Hepatocyte (in vitro differentiated cells): ENCODE results near the gene C4orf50. TPM values are rescaled to one million over a fixed set of nuclear protein-coding genes. Genes with fewer than 3 reads are reported as not detected.

Experiments
- DNase-seq: peaks from one replicate; pipeline ENCODE4 v3.0.0-alpha.2; 2016; ENCODE audit warnings: low spot score
- H2AFZ ChIP-seq: fragments of 200-600 bp; sonication (generic); 2 replicates; pipeline ENCODE4 v1.6.0; 2016; ENCODE audit warnings: antibody characterized with exemption, mild to moderate bottlenecking
- H3K27ac ChIP-seq: fragments of 200-600 bp; sonication (generic); 2 replicates; pipeline ENCODE4 v1.5.1; 2016; ENCODE audit warnings: mild to moderate bottlenecking
- H3K27me3 ChIP-seq: fragments of 200-600 bp; sonication (generic); 2 replicates; pipeline ENCODE4 v1.6.1; 2016
- H3K36me3 ChIP-seq: fragments of 200-600 bp; sonication (generic); replicated peaks from 2 replicates; pipeline ENCODE4 v1.5.1; 2016; ENCODE audit warnings: low read depth; ENCODE audit not compliant: insufficient read depth
- H3K4me1 ChIP-seq: fragments of 200-600 bp; sonication (generic); 2 replicates; pipeline ENCODE4 v1.5.1; 2016; ENCODE audit warnings: mild to moderate bottlenecking, moderate library complexity; ENCODE audit not compliant: insufficient read depth
- H3K4me2 ChIP-seq: fragments of 200-600 bp; sonication (generic); 2 replicates; pipeline ENCODE4 v1.6.0; 2016
- H3K4me3 ChIP-seq: fragments of 200-600 bp; sonication (generic); 2 replicates; pipeline ENCODE4 v1.5.1; 2016; ENCODE audit warnings: mild to moderate bottlenecking
- H3K79me2 ChIP-seq: fragments of 200-600 bp; sonication (generic); 2 replicates; pipeline ENCODE4 v1.6.0; 2017; ENCODE audit warnings: mild to moderate bottlenecking
- H3K9me2 ChIP-seq: fragments of 200-600 bp; sonication (generic); replicated peaks from 2 replicates; pipeline ENCODE4 v1.6.0; 2017; ENCODE audit warnings: mild to moderate bottlenecking; ENCODE audit not compliant: insufficient read depth
- H3K9me3 ChIP-seq: fragments of 200-600 bp; sonication (generic); 2 replicates; pipeline ENCODE4 v1.5.1; 2016; ENCODE audit warnings: low read depth, mild to moderate bottlenecking
- H4K20me1 ChIP-seq: fragments of 200-600 bp; sonication (generic); 2 replicates; pipeline ENCODE4 v1.6.0; 2016; ENCODE audit warnings: mild to moderate bottlenecking; ENCODE audit not compliant: insufficient read depth, poor library complexity, severe bottlenecking
- EZH2 ChIP-seq: fragments of 200-600 bp; sonication (generic); IDR thresholded peaks from 2 replicates; pipeline ENCODE4 v1.6.1; 2016; ENCODE audit warnings: antibody characterized with exemption, mild to moderate bottlenecking, borderline replicate concordance
- EZH2phosphoT487 ChIP-seq: fragments of 200-600 bp; sonication (generic); IDR thresholded peaks from one replicate; pipeline ENCODE4 v1.6.1; 2018; ENCODE audit warnings: antibody characterized with exemption, mild to moderate bottlenecking, low read depth, moderate library complexity; ENCODE audit not compliant: unreplicated experiment, severe bottlenecking
- WGBS: methylation state at CpG from one replicate; pipeline ENCODE4 v1.1.6; 2016; ENCODE audit warnings: low lambda C conversion rate; ENCODE audit errors: missing lambda C conversion rate; 5-methylcytosine and 5-hydroxymethylcytosine counted together
- polyA plus RNA-seq: library from polyadenylated mRNA; unstranded; fragments of >200 nt; fragmentation: Nextera tagmentation; extraction: Ambion mirVana; gene quantifications from 2 replicates; pipeline ENCODE4 v1.2.1, GENCODE V29; 2016
- total RNA-seq: library from RNA; depleted of rRNA; stranded (reverse); fragments of >200 nt; gene quantifications from 2 replicates; pipeline ENCODE4 v1.2.3, GENCODE V29; 2014
- TF ChIP-seq, protein P1 (sequence below): fragments of 200-600 bp; sonication (generic); IDR thresholded peaks from 2 replicates; pipeline ENCODE4 v1.5.1; 2016; ENCODE audit warnings: antibody characterized with exemption, mild to moderate bottlenecking; ENCODE audit not compliant: poor library complexity

Gene C4orf50
- total and polyA plus RNA-seq, 2 experiments from 2014 or later: not detected

DNA sequence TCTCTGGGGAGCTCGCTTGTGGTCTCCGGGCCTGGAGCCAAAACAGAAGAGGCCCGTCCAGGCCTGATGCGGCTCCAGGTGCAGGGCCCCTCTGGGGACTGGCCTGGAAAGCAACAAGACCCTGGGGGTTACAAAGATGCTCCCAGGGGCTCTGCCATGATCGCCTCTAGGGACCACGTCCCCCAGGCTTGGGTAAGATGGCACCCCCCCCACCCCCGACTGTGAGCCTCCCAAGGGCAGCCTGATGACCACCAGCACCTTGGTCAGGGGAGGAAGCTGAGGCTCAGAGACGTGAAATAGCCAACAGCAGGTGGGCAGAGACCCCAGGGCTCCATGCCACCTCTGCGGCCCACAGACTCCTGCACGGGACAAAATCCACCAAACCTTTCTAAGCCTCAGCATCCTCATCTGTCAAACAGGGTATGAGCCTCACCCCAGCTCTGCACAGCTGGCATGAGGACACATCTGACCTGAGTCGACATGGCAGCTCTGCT lies 25.4 kb downstream of the C4orf50 start:
- H3K27me3 ChIP-seq: peaks cover 3% of the 10 kb centered on the region
- no peak for DNase-seq
- H3K4me2 ChIP-seq: no peak overlapping the region
- WGBS: 89% methylated on average over 11 of the region's 11 CpGs
- no peak for TF ChIP-seq EZH2
- TF ChIP-seq EZH2phosphoT487: no peak
- TF ChIP-seq, protein P1, sequence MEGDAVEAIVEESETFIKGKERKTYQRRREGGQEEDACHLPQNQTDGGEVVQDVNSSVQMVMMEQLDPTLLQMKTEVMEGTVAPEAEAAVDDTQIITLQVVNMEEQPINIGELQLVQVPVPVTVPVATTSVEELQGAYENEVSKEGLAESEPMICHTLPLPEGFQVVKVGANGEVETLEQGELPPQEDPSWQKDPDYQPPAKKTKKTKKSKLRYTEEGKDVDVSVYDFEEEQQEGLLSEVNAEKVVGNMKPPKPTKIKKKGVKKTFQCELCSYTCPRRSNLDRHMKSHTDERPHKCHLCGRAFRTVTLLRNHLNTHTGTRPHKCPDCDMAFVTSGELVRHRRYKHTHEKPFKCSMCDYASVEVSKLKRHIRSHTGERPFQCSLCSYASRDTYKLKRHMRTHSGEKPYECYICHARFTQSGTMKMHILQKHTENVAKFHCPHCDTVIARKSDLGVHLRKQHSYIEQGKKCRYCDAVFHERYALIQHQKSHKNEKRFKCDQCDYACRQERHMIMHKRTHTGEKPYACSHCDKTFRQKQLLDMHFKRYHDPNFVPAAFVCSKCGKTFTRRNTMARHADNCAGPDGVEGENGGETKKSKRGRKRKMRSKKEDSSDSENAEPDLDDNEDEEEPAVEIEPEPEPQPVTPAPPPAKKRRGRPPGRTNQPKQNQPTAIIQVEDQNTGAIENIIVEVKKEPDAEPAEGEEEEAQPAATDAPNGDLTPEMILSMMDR: no peak
- H3K4me1 ChIP-seq: no peaks in the 10 kb centered on the region
- H2AFZ ChIP-seq: no peak overlapping the region
- H3K9me2 ChIP-seq: no peaks in the 10 kb centered on the region
- H3K4me3 ChIP-seq: no peak overlapping the region
- no peaks in the 10 kb centered on the region for H3K36me3 ChIP-seq
- no peak overlapping the region for H3K27ac ChIP-seq
- no peaks in the 10 kb centered on the region for H3K9me3 ChIP-seq
- H3K79me2 ChIP-seq: no peaks in the 10 kb centered on the region
- no peaks in the 10 kb centered on the region for H4K20me1 ChIP-seq

DNA sequence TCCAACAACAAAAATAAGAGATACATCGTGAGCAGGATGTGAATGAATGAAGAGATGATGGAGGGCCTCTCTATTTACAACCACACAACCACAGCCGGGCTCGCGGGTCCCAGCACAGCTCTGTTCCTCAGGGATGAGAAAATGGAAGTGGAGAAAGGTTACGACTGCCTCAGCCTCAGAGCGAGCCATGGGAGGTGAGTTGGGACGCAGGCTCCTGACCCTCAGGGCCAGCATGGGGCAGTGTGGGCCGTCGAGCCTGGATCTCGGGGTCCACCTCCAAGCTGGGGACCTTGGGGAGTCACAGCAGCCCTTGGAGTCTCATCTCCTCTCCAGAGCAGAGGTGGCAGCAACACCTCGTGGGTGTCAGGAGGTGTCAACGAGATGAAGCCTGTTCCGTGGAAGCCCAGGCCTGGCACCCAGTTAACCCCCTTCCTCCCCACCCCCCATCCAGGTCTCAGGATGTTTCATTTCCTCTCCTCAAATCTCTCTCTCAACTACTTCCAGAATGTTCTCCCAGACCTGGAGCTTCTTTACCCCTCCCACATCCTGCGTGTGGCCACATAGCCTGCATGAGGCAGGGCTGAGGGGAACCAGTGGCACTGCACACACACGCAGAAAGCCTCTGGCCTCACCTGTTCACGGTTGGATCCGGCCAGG lies 25.9 kb downstream of the C4orf50 start:
- 87% methylated on average over 17 of the region's 17 CpGs for WGBS
- TF ChIP-seq, protein P1: no peak
- TF ChIP-seq EZH2phosphoT487 (no peak), EZH2 (no peak)
- no peak for DNase-seq

DNA sequence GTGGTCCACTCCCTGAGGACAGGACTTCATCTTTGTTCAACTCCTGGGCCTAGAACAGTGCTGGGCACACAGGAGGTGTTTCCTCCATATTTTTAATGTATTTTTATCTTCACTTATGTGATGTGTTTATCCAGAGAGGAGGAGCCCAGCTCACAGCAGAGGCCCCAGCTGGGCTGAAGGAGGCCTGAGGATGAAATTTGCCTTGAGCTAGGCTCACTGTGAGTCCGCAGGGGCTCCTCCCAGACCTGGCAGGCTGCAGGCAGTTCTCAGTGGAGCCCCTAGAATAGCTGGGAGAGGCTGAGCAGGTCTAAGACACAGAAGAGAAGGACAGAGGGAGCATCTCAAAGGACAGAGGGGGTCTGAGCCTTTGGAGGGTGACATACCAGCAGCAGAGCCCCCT lies 26.8 kb downstream of the C4orf50 start:
- TF ChIP-seq EZH2phosphoT487 (no peak), EZH2 (no peak)
- TF ChIP-seq, protein P1: no peak
- WGBS: 62% methylated on average over 1 of the region's 1 CpG
- no peaks in the 10 kb centered on the region for H3K9me3 ChIP-seq
- no peak overlapping the region for H2AFZ ChIP-seq
- H3K36me3 ChIP-seq: no peaks in the 10 kb centered on the region
- DNase-seq: no peak
- H3K27ac ChIP-seq: no peak overlapping the region
- H3K4me1 ChIP-seq: no peaks in the 10 kb centered on the region
- H3K79me2 ChIP-seq: no peaks in the 10 kb centered on the region
- H3K4me3 ChIP-seq: no peak overlapping the region
- H3K4me2 ChIP-seq: no peak overlapping the region
- H3K9me2 ChIP-seq: no peaks in the 10 kb centered on the region
- H3K27me3 ChIP-seq: peaks cover 3% of the 10 kb centered on the region
- no peaks in the 10 kb centered on the region for H4K20me1 ChIP-seq

More for the DNA sequence above, 25.9 kb downstream of the C4orf50 start:
- H3K4me3 ChIP-seq: no peak overlapping the region
- H3K36me3 ChIP-seq: no peaks in the 10 kb centered on the region
- no peaks in the 10 kb centered on the region for H3K4me1 ChIP-seq
- no peaks in the 10 kb centered on the region for H3K9me2 ChIP-seq
- H2AFZ ChIP-seq: no peak overlapping the region
- peaks cover 3% of the 10 kb centered on the region for H3K27me3 ChIP-seq
- H3K4me2 ChIP-seq: no peak overlapping the region
- H3K27ac ChIP-seq: no peak overlapping the region
- H3K79me2 ChIP-seq: no peaks in the 10 kb centered on the region
- no peaks in the 10 kb centered on the region for H4K20me1 ChIP-seq
- H3K9me3 ChIP-seq: no peaks in the 10 kb centered on the region
